HG03565 (cell line): Measurements from ENCODE around the gene PARD3.
"Not testable (repeated sequence)": the region's sequence is repeated elsewhere in the genome, so short reads cannot be mapped to it uniquely, and the experiment has no call there.

Source experiments
- ATAC-seq: cut with Tn5 transposase; IDR thresholded peaks from one replicate; pipeline ENCODE4 v1.9.1; 2021; ENCODE audit warnings: mild to moderate bottlenecking, moderate library complexity; ENCODE audit not compliant: unreplicated experiment

The PARD3 gene

GRCh38 chr10:34433241-34434076 is 381.6 kb downstream of the PARD3 start:
- no peak for ATAC-seq

- no peak for ATAC-seq
Observed at GRCh38 chr10:34432589-34432988, 382.5 kb downstream of the PARD3 start.

DNA sequence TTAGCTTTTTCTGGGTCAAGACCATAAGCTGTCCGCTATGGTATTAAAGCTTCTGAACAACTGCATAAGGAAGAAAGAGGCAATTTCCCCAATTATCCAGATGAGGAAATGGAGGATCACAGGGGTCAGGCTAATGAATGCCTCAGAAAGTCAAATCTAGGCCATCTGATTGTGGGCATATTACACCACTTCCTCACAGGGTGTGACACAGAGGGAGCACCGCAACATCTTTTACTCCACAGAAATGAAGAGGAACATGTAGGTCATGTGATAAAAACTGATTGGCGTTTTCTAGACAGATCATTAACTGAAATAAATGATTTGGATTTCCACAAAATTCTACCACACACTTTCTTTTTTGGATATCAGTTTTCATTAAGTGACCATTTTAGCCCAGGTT is 384.4 kb downstream of the PARD3 start:
- ATAC-seq: no peak

DNA sequence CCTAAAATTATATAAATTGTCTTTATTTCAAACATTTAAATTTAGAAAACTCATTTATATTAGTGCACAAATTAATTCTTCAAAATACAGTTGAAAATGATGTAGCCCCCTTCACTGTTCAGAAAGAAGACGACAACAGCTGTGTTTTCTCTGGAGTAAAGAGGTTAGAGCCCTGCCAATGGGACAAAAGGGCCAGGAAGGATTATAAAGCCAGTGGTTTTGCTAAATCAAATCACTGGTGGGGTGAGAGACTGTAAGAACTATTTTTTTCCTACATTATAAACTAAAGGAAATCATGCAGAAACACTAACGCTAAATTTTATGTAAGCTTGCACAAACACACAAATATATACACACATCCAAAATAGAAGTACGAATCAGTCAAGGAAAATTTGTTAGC is 386.6 kb downstream of the PARD3 start:
- no peak for ATAC-seq

DNA sequence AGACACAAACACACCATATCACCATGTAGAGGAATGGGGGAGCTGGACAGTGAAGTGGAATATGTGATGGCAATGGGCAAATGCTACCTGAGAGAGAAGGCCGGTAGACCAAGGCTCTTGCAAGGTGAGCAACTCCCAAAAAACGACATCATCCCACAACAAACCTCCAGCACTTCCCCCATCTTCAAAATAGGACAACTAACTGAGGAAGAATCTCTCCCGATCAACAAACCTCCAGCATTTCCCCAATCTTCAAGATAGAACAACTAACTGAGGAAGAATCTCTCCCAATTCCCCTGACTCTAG is 387.2 kb downstream of the PARD3 start:
- ATAC-seq: no peak

DNA sequence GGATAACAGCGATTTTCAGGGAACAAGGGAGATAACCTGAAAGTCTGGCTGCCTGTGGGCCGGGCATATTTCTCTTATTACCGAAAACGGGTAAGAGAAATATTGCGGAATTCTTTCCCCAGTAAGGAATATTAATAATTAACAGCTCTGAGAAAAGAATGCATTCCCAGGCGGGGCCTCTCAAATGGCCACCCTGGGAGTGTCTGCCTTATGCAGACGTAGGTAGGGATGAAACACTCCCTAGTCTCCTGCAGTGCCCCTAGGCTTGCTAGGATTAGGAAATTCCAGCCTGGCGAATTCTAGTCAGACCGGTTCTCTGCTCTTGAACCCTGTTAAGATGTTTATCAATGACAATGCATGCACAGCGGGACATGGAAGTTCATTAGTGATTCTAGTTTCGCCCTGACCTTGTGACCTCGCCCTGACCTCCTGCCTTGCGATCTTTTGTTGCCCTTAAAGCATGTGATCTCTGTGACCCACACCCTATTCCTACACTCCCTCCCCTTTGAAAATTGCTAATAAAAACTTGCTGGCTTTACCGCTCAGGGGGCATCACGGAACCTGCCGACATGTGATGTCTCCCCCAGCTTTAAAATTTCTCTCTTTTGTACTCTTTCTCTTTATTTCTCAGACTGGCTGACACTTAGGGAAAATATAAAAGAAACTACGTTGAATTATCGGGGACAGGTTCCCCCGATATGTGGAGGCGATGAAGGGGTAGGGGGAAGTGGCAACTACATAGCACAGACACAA is 387.8 kb downstream of the PARD3 start:
- ATAC-seq: not testable (repeated sequence)

- not testable (repeated sequence) for ATAC-seq
Observed at GRCh38 chr10:34426538-34427157, 388.4 kb downstream of the PARD3 start.

DNA sequence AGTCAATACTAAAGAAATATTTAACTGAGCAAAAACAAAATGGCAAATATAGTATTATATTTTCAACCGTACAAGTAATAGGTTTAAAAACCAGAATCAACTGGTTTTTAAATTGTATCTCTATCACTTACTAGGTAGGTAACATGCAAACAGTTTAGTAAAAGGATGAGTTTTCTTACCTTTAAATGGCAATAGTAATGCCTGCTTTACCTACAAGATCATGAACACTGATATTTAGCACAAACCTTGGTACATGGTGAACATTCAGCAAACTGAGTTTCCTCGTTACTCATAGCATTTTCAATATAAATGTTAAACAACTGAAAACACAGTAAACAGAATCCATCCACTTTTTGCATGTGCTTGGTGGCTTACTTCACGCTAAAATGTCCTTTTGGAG is 389.1 kb downstream of the PARD3 start:
- ATAC-seq: no peak

DNA sequence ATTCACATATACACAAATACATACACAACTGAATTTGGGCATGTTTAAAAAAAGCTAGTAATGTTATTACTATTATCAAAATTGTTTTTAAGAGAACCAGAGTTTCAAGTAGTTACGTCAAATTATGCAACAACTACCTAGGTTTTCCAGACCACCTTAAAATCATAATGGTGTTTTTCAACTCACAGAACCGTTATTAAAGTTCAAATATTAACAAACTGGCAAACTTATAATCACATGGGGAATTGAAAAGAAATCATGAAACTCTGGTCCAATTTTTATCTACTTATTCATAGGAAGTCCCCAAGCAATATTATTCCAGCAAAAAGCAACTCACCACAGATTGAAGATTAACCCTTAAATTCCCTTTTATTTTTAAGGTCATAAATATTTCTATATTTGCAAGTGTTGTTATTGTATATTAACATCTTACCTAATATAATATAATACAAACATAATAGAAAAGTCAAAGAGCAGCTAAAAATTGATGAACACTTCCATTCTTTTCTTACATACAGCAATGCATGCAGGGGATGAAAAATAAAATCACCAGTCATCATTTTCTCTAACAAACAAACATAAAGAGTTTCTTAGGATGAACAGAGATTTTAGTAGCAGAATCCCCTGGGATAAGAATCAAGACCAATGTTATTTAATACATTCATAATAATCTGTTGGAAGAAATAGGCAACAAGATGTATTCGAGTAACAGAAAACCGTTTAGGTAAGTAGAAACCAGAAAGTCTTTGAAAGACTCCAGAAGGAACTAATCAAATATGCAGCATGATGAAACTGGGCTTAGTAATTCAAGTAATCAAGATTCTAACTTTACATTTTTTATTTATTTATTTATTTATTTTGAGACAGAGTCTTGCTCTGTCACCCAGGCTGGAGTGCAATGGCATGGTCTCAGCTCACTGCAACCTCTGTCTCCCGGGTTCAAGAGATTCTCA is 391.1 kb downstream of the PARD3 start:
- ATAC-seq: no peak

DNA sequence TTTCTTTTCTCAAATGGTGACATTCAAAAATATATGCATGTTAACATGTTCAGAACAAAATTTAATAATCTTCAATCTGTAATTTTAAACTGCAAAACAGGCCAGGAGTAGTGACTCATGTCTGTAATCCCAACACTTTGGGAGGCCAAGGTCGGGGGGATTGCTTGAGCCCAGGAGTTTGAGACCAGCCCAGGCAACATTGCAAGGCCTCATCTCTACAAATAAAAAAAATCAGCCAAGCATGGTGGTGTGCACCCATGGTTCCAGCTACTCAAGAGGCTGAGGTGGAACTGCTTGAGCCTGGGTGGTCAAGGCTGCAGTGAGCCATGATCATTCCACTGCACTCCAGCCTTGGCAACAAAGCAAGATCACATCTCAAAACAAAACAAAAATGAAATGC is 394.3 kb downstream of the PARD3 start:
- no peak for ATAC-seq

DNA sequence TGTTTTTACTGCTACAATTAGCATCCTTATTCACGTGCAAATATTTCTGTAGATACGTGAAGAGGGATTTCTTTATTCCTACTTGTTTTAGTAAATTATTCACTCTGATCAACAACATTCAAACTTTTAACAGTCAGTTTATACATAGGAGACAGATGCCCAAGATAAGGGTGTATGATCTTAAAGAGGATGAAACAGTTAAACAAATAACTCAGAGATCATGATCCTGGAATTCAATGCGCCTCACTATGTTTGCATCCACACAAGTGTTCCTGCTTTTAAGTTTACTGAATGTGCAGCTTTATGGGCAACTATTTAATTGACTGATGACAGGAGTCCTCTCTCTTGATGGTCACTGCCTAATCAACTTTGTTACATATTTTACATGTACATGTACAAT is 394.8 kb downstream of the PARD3 start:
- no peak for ATAC-seq

- ATAC-seq: no peak
Observed at GRCh38 chr10:34415039-34415438, 400.1 kb downstream of the PARD3 start.

DNA sequence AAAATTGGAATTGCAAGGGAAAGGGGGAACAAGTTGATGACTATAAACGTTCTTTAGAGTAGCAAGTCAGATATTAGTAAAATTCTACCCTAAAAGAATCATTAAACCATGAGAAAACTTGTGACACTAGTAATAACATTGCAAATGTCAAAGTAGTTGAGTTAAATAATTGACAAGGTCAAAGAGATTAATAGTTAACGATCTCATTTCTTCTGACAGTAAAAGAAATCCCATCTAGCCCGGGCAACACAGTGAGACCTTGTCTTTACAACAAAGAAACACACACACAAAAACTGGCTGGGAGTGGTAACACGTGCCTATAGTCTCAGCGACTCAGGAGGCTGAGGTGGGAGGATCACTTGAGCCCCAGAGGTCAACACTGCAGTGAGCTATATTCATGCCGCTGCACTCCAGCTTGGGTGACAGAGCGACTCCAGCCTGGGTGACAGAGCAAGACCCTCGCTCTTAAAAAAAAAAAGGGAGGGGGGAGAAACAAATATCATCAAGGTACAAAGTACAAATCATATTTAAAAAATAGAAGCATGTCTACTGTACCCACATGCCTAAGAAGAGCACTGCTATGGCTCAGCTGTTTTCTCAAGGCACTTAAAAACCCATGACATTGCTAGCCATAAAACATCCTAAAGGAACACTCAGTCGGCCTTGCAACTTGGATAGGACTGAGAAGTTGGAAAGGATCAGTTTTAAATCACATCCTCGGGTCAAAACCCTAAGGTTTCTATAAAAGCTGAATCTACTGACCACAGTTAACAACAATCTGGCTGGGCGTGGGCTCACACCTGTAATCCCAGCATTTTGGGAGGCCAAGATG is 401.1 kb downstream of the PARD3 start:
- no peak for ATAC-seq

DNA sequence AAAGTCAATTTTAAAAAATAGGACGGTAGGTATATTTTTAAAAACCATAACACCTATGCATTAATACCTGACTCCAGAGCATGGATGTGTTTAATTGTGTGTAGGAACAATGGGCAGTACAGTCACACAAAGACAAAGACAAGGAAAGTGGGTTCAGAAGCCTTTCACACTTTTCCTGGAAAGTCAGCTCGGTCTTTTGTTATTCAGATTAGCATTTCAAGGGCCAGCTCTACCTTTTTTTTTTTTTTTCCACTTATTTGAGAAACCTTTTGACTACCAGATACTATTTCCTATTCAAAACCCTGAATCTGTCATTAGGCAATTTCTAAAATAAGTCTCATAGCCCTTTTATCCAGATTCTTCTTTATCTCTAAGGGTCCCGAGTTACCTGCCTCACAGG is 401.9 kb downstream of the PARD3 start:
- no peak for ATAC-seq

GRCh38 chr10:34408956-34409355 is 406.1 kb downstream of the PARD3 start:
- ATAC-seq: no peak

DNA sequence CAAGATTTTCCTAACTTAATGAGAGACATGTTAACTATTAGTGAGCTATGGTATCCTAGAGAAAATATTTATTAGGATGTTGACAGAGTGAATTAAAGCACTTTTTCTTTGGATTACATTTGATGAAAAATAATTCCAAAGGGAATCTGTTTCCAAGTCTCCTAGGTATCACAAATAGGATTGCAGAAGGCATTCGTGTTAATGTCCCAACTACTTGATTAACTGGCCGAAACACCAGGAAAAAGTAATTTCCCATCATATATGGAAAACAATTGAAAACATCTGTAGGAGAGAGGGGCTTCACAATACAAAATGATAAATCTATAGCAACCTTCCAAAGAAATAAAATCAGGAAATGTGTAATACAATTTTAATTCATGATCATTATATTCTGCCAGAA is 406.7 kb downstream of the PARD3 start:
- no peak for ATAC-seq

GRCh38 chr10:34407324-34407805 is 407.7 kb downstream of the PARD3 start:
- ATAC-seq: no peak

GRCh38 chr10:34406463-34407323 is 408.4 kb downstream of the PARD3 start:
- ATAC-seq: no peak
